GM10248 (cell line): ENCODE results near the gene CNR1.

Experiments used
- CTCF ChIA-PET: fragments of 300-600 bp; sonication (Branson Sonifier 250); formaldehyde crosslinking; extraction: SDS; loops from one replicate; lab custom pipeline; 2021; ENCODE audit warnings: antibody characterized with exemption; lab: Yijun Ruan, JAX
- POLR2A ChIA-PET: fragments of 350-650 bp; sonication (Branson Sonifier 250); formaldehyde crosslinking; extraction: SDS; loops from one replicate; lab custom pipeline; 2020; ENCODE audit warnings: antibody characterized with exemption; lab: Yijun Ruan, JAX
- DNase-seq: peaks from one replicate; pipeline ENCODE4 v3.0.0; 2012; ENCODE audit errors: extremely low spot score
- TF ChIP-seq, protein P1 (sequence below): IDR thresholded peaks from 2 replicates; pipeline ENCODE4 v1.5.1; 2012; ENCODE audit warnings: mild to moderate bottlenecking, low read depth; ENCODE audit errors: extremely low read depth, missing control alignments, control extremely low read depth

The CNR1 gene

GRCh38 chr6:88105741-88106340, 60.3 kb downstream of the CNR1 start:
- DNase-seq, result no peak
- POLR2A ChIA-PET, result no interaction called here
- TF ChIP-seq, protein P1, sequence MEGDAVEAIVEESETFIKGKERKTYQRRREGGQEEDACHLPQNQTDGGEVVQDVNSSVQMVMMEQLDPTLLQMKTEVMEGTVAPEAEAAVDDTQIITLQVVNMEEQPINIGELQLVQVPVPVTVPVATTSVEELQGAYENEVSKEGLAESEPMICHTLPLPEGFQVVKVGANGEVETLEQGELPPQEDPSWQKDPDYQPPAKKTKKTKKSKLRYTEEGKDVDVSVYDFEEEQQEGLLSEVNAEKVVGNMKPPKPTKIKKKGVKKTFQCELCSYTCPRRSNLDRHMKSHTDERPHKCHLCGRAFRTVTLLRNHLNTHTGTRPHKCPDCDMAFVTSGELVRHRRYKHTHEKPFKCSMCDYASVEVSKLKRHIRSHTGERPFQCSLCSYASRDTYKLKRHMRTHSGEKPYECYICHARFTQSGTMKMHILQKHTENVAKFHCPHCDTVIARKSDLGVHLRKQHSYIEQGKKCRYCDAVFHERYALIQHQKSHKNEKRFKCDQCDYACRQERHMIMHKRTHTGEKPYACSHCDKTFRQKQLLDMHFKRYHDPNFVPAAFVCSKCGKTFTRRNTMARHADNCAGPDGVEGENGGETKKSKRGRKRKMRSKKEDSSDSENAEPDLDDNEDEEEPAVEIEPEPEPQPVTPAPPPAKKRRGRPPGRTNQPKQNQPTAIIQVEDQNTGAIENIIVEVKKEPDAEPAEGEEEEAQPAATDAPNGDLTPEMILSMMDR, result no peak
- CTCF ChIA-PET, result interaction anchor here (1.4 to 3.5 kb wide), 4 partner anchors 9 to 19 kb away, joined by 3 to 15 read pairs (median 4); no protein-coding TSS in a partner anchor
